Measurements from ENCODE around the gene CORO2B.
A peak's percentile ranks its signal among the peaks of the same experiment; 100 is the strongest.

The CORO2B gene

DNA sequence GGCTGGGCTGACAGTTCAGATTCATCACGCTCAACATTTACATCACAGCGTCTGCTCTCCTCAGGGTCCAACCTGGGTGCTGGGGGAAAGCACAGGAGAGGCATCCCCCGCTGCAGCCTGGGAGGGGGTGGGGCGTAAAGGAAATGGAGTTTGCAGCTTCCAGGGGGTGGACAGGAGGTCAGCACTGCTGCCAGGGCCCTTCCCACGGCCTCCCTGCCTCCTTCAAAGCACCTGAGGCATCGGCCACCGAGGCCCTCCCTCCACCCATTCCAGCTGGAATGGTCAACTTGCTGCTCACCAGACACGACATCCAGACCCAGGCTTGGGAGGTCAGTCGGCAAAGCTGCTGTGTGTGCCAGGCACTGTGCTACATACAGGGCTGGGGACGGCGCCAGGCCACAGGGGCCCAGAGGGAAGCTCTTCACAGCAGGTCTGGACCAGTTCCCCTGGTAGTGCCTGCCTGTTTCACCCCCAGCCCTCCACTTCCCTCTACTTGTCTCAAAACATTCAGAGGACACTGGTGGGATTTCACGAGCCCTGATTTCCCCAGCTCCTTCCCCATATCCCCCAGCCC lies 121.2 kb downstream of the CORO2B start:
- DNase-seq (ENCODE audit: low read depth) = no peak

DNA sequence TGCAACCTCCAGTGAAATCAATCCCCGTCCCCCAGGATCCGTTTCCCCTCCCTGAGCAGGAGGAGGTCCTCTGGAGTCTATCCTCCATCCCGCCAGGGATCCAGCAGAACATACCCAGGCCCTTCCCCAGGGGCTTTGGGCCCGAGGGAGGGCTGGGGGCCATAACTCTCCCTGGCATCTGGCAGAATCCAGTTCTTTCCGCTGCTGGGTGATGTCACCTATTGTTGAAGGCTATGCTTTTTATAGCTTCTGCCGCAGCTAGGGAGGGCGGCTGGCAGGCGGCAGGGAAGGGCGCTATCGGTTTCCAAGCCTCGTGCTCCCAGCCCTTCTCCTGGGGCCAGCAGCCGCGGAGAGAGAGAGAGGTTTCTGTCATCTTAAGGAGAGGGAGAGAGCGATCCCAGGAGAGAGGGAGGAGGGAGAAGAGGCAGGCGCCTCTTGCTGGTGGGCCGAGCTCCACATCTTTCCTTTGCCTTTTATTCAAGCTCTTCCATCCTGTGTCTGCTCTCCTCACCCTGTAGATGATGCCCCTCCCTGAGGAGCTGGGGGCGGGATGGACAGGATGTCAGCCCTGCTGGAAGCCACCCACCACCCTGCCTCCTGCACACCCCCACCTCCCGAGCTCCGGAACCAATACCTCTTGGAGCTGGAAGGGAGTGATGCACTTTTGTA lies 121.8 kb downstream of the CORO2B start:
- peak; percentile 49 for DNase-seq (ENCODE audit: low read depth)

DNA sequence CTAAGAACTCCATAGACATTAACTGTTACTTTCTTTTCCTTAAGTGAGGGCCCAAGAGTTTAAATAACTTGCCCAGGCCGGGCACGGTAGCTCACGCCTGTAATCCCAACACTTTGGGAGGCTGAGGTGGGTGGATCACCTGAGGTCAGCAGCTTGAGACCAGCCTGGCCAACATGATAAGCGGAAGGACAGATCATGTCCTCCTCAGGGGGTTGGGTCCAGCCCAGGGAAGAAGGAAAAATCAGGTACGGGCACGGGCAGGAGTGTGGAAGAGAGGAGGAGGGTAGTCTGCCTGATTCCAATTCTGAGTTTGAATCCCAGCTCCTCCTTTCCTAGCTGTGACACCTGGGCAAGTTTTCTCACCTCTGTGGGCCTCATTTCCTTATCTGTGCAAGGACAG lies 123.1 kb downstream of the CORO2B start:
- DNase-seq (ENCODE audit: low read depth) = no peak

DNA sequence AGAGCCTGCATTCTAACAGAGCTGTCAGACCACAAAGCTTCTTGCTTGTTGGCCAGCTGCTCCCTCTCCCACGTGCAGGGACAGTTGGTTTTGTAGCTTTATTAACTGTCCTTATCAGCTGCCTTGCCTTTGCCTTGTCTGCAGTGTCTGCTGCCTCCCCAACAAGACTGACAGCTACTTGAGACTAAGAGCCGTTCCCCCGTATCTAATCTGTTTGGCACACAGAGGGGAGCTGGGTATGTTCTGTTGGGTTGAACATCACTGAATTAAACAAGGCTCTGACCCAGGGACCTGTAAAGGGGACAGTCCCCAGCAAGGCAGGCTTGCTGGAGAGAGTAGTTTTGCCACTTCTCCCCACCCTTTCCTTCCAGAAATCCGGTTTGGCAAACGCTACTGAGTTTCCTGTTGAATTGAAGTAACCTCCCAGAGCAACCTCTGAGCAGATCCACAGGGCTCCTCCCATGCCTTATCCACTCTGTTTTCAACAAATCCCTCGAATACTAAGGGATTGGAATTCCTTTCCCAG lies 125.8 kb downstream of the CORO2B start:
- no peak for DNase-seq (ENCODE audit: low read depth)

DNA sequence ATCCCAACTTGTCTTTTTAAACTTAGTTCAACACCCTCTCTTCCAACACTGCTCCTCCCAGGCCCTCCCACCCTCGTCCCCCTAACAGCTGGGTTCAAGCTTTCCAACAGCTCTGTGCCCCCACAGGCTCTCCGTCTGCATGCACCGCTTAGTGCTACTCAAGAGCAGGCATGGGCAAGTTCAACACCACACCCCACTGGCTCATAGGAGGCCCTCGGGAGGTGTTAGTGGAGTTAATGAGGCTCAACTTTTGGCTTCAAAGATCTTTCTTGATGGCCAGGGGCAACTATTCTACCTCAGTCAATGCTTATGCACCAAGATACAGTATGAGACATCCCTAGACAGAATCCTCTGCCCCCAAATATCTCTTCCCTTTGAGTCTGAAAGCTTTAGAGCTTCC lies 127.5 kb downstream of the CORO2B start:
- DNase-seq (ENCODE audit: low read depth) = no peak

DNA sequence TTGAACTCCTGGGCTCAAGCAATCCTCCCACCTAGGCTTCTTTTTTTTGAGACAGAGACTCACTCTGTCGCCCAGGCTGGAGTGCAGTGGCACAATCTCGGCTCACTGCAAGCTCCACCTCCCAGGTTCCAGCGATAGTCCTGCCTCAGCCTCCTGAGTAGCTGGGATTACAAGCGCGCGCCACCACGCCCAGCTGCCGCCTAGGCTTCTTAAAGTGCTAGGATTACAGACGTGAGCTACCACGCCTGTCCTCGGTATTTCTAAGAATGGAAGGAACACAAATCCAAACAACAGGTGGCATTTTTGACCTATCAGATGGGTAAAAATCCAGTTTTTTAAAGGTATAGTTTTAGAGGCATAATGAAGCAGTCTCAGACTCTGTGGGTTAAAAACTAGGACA lies 128.1 kb downstream of the CORO2B start:
- no peak for DNase-seq (ENCODE audit: low read depth)

DNA sequence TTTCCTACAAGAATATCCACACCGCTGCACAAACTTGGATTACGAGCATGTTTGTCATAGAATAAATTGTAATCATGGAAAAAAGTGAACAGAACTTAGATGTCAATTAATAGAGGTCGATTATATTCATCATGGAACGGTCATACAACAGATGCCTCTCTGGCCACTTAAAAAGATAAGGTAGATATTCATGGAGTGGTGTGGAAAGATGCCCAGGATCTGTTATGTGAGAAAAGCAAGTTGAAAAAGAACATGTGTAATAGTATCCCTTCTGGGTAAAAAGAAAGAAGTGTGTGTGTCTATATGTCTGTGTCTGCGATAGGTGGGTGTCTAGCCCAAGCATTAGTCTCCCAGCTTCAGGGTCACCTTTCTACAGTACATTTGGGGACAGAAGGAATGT lies 128.6 kb downstream of the CORO2B start:
- no peak for DNase-seq (ENCODE audit: low read depth)

DNA sequence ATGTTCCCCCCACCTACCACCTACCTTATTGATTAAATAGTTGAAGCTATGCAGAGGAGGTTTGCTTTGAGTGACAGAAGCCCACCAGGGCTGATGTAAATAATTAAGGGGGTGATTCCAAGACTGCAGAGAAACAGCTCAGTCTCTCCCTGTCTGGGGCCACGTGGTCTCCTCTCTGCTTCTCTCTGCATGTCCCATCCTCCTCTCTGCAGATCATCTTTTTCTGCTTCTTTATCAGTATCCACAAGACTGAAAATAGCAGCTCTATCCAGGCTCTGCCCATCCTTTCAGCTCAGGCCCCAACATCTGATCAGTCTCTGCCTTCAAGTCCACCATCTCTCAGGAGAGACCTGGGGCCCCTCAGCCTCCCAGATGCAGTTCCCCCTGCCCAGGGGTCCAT lies 131.1 kb downstream of the CORO2B start:
- DNase-seq (ENCODE audit: low read depth) = no peak

DNA sequence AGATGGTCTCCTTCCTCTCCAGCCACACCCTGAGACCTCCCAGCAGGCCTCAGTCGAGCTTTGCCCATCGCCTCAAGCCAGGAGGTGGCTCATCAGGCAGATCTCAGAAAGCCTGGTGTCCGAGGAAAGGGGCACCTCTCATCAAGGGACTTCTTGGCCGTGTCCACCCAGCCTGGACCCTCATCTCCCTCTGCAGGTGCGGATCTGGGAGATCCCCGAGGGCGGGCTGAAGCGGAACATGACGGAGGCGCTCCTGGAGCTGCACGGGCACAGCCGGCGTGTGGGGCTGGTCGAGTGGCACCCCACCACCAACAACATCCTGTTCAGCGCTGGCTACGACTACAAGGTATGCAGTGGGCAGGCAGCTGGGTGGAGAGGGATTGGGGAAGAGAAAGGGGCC lies 131.7 kb downstream of the CORO2B start:
- DNase-seq (ENCODE audit: low read depth) = no peak

DNA sequence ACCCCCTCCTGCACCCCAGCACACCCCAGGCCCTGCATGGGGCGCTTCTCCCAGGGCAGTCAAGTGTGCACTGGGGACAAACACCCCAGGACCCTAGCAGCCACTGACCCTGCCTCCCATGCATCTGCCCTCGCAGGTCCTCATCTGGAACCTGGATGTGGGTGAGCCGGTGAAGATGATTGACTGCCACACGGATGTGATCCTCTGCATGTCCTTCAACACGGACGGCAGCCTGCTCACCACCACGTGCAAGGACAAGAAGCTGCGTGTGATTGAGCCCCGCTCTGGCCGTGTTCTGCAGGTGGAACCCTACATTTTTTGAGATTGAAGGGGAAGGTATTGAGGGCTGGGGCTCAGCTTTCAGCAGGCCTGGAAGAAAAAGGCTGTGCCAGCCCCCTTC lies 132.6 kb downstream of the CORO2B start:
- no peak for DNase-seq (ENCODE audit: low read depth)

DNA sequence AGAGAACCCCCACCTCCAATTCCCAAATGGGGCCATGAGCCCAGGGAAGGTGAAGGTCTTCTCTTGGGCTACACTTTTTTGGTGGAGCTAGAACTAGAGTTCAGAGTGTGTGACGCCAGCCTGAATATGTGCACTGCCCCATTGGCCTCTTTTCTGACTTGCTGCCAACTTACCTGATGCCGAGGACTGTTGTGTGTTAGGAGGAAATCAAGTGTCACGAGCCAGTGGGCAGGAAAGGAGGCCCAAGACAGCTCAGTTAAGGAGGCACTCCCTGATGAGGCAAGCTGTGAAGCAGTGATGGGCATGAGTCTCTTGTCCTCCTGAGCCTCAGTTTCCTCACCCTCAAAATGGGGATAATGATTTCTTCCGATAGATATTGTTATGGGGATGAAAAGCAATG lies 134.1 kb downstream of the CORO2B start:
- DNase-seq (ENCODE audit: low read depth) = no peak

DNA sequence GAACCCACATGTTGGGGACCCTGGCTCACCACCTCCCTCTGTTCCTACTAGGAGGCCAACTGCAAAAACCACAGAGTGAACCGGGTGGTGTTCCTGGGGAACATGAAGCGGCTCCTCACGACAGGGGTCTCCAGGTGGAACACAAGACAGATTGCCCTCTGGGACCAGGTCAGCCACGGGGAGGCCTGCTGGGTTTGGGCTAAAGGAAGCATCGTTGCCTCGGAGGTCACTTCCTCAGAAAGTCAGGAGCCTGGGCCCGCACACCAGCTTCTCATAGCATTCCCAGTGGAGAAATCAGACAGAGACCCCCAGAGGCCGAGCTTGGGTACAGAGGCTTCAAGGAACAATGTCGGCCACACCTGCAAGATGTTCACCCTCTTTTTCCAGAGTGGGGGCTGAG lies 135.1 kb downstream of the CORO2B start:
- DNase-seq (ENCODE audit: low read depth) = no peak

DNA sequence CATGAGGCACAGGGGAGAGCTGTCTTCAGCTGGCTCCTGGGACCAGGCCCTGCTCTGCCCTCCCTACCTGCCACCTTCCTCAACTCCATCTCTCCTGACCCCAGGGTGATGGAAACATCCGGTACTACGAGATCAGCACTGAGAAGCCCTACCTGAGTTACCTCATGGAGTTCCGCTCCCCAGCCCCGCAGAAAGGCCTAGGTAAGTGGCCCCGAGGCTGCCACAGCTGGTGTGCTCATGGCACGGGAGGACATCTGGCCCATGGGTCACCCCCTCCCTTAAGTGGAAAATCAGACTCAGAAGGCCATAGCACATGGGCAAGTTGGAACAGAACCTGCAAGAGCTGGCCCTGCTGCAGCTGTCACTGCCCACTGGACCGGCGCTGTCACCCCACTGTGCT lies 136.3 kb downstream of the CORO2B start:
- DNase-seq (ENCODE audit: low read depth) = no peak

DNA sequence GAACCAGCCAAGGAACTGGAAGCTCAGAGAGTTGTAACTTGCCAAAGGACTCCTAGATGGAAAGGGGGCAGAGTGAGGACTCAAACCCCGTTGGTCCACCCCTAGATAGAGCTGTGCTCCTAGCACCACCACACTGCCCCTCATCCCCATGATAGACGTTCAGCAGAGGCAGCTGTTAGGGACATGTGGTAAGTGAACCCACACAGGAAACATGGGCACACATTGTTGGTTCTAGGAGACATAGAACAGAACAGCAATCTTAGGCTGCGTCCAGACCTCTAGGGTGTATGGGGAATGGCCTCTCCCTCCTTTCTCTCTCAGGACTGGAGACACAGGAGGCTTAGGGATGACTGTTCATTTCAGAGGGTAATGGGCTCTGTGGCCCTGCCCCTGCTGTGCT lies 139.2 kb downstream of the CORO2B start:
- no peak for DNase-seq (ENCODE audit: low read depth)

DNA sequence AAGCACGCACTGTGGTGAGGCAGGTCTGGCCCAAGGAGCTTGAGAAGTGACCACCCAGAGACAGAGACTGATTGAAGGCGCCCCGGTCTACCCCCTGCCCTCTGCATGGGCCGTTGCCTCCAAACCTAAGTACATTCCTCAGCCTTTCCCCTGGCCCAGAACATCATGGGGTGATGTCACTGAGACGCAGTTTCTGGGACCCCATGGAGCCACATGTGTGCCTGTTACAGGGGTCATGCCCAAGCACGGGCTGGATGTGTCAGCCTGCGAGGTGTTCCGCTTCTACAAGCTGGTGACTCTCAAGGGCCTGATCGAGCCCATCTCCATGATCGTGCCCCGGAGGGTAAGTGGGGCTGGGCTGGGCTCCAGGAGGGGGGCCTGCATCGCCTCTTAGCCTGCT lies 139.7 kb downstream of the CORO2B start:
- no peak for DNase-seq (ENCODE audit: low read depth)

DNA sequence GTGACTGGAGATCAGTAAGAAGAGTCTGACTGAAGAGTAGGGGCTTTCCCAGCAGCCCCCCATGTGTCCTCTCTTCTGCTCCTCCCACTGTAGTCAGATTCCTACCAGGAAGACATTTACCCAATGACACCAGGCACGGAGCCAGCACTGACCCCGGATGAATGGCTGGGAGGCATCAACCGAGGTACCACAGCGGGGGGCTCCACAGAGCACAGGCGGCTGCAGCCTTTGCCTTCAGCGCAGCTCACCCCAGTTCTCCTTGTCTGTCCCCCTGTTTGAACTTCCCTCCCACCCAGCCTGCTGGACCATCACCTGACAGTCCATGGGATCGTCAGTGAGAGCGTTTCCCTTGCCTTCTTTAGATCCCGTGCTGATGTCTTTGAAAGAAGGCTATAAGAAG lies 140.3 kb downstream of the CORO2B start:
- no peak for DNase-seq (ENCODE audit: low read depth)

DNA sequence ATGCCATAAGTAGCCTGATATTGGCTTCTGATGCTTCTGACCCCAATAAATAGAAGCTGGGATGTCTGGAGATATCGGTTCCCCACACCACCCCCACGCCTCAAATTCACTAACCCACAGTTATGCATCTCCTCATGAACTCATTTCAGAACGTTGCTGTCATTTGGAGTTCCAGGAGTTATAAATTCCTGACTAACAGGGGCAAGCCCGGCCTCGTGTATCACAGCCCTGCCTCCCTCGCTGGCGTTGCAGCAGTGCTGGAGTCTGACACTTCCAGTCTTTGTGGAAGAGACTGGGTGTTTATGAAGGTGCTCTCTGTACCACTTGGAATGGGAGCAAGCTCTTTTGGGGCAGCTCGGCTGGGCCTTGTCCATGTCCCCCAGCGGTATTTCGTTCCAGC lies 140.9 kb downstream of the CORO2B start:
- DNase-seq (ENCODE audit: low read depth) = no peak

DNA sequence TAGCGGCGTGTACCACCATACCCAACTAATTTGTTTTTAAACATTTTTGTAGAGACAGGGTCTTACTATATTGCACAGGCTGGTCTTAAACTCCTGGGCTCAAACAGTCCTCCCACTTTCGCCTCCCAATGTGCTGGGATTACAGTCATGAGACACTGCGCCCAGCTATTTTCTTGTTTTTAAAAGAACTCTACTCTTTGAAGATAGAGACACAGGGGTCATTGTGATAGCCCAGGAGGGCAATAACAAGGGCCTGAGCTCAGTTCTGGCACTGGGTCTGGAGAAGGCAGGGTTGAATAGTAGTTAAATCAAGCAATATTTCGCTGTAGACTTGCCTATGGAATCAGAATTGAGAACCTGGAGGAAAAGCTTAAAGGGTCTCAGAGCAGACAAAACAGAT lies 143.1 kb downstream of the CORO2B start:
- DNase-seq (ENCODE audit: low read depth) = no peak

DNA sequence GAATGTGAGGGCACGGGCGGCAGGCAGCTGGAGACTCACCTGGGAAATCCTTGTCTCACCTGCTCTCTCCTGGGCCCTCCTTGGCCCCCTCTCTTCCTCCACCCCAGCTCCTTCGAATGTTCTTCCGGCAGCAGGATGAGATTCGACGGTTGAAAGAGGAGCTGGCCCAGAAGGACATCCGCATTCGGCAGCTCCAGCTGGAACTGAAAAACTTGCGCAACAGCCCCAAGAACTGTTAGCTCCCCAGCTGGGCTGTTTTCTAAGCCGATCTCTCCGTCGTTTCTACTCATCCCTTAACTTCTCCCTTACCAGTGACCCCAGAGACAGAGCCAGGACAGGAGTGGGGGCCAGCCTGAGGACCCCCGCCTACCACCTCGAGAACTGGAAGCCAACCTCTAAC lies 146.9 kb downstream of the CORO2B start:
- peak; percentile 64 for DNase-seq (ENCODE audit: low read depth)

DNA sequence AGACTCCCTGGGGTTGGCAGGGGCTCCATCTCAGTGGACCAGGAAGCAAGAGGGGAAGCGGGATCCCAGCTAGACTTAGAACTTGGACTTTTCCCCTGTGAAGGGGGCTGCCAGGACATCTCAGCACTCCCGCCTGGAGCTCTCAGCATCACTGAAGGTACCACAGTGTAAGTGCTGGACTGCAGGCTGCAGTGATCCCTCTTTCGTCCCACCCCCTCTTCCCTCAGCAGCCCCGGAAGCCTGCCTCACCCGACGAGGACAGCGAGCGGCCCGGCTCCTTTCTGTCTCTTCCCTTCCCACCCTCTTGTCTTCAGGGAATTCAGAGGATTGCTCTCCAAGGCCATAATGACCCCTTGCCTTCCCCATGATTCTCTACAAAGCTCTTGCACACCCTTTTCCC lies 147.5 kb downstream of the CORO2B start:
- no peak for DNase-seq (ENCODE audit: low read depth)

DNA sequence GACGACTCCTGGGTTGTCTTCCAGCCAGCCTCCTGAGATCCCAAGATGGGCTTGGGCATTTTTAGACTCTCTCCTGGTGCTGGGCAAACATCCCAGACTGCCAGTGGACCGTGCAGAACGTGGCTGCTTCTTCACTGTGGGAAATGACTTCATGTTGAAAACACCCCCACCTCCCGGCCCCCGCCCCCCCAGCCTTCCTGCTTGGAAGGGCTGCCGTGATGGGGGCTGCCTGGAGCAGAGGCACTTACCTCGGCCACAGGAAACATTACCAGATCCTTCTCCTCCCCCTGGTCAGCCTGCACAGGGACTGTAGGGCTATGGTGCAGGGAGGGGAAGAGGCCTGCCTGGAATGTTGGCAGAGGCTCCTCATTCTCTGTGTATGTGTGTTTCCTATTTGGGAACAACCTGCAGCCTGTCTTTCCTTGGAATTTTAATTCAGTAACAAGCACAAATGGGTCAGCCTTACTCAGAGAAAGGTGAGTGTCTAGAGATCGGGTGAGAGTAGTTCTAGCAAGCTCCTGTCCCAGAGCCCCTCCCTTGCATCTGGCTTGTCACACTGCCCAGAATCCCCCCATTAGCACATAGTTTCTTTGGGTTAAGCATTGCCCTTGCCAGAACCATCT lies 151.1 kb downstream of the CORO2B start:
- peak; percentile 67 for DNase-seq (ENCODE audit: low read depth)

DNA sequence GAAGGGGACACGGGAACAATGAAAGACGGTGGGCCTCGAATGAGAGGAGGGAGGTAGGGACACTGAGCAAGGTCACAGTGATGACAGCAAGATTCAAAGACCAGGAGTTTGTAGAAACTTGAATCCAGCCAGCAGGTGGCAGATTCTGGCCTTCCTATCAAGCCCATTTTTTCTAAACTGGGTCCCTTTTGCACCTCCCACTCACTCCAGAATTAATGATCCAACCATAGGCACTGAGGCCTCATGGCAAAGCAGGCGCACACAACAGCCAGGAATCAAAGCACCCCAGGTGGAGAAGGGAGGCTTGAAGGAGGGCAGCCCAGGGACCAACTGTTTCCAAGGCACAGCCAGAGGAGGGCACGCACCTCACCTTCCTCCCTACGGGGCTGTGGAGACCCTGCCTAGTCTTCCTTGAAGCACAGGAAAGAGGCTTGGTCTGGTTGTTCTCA lies 151.7 kb downstream of the CORO2B start:
- DNase-seq (ENCODE audit: low read depth) = peak; percentile 36

Measured in fibroblast of gingiva (primary cell).